Measurements from ENCODE around the gene RERE.

RERE gene

GRCh38 chr1:8536515-8536914, 280.9 kb downstream of the RERE start:
- TF ChIP-seq, protein P1, sequence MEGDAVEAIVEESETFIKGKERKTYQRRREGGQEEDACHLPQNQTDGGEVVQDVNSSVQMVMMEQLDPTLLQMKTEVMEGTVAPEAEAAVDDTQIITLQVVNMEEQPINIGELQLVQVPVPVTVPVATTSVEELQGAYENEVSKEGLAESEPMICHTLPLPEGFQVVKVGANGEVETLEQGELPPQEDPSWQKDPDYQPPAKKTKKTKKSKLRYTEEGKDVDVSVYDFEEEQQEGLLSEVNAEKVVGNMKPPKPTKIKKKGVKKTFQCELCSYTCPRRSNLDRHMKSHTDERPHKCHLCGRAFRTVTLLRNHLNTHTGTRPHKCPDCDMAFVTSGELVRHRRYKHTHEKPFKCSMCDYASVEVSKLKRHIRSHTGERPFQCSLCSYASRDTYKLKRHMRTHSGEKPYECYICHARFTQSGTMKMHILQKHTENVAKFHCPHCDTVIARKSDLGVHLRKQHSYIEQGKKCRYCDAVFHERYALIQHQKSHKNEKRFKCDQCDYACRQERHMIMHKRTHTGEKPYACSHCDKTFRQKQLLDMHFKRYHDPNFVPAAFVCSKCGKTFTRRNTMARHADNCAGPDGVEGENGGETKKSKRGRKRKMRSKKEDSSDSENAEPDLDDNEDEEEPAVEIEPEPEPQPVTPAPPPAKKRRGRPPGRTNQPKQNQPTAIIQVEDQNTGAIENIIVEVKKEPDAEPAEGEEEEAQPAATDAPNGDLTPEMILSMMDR (IDR thresholded peaks at IDR 0.05; ENCODE audit: insufficient read depth, low read depth, low read length, missing control alignments): no peak
- no peak overlapping the region for H3K4me3 ChIP-seq (ENCODE audit: low read depth, low read length)
- DNase-seq (ENCODE audit: low read depth): no peak

DNA sequence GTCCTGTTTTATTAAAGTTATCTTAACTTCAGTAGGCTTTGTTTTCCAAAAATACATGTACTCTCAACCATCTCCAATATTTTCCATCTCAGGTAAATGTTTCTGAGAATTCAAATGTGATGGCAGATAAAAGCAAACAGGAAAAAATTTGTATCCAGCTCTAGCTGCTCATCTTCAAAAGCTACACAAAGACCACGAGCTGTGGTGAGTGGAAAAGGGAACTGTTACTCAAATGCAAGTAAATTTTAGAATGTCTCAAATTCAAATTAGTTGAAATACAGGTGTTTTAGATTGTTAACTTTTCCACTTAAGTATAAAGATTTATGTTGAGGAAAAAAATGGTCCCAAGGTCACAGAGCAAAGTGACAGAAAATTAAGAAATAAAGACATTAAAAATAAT, 283.5 kb downstream of the RERE start:
- TF ChIP-seq, protein P1 (IDR thresholded peaks at IDR 0.05; ENCODE audit: insufficient read depth, low read depth, low read length, missing control alignments): no peak
- peak; percentile 36 for DNase-seq (ENCODE audit: low read depth)
- peak overlapping the region; percentile 25 for H3K4me3 ChIP-seq (ENCODE audit: low read depth, low read length)

DNA sequence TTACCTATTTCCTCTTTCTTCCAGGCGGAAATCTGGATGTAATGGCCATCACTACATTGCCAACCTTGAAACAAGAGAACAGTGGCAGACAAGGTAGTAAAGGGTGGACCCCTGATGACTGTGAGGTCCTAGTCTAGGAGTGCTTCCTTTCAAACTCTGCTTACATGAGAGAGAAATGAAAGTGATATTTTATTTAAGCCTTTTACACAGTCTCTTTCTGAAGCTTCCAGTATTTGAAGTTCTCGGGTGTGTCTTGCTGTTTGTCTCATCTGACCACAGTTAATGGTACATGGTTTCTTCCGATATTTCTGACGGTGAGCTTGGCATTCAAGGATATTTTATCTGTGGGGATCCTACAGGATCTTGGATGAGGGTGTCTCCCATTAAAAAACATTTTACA, 284.3 kb downstream of the RERE start:
- peak; percentile 64 for DNase-seq (ENCODE audit: low read depth)
- peak overlapping the region; percentile 25 for H3K4me3 ChIP-seq (ENCODE audit: low read depth, low read length)
- TF ChIP-seq, protein P1 (IDR thresholded peaks at IDR 0.05; ENCODE audit: insufficient read depth, low read depth, low read length, missing control alignments): no peak

GRCh38 chr1:8529901-8530300, 287.5 kb downstream of the RERE start:
- TF ChIP-seq, protein P1 (IDR thresholded peaks at IDR 0.05; ENCODE audit: insufficient read depth, low read depth, low read length, missing control alignments): no peak
- no peak for DNase-seq (ENCODE audit: low read depth)
- no peak overlapping the region for H3K4me3 ChIP-seq (ENCODE audit: low read depth, low read length)

- no peak overlapping the region for H3K4me3 ChIP-seq (ENCODE audit: low read depth, low read length)
- no peak for DNase-seq (ENCODE audit: low read depth)
- TF ChIP-seq, protein P1 (IDR thresholded peaks at IDR 0.05; ENCODE audit: insufficient read depth, low read depth, low read length, missing control alignments): no peak
Observed at GRCh38 chr1:8527941-8528340, 289.5 kb downstream of the RERE start.

GRCh38 chr1:8525558-8526275, 291.7 kb downstream of the RERE start:
- TF ChIP-seq, protein P1 (IDR thresholded peaks at IDR 0.05; ENCODE audit: insufficient read depth, low read depth, low read length, missing control alignments): no peak
- peak; percentile 70 for DNase-seq (ENCODE audit: low read depth)
- H3K4me3 ChIP-seq (ENCODE audit: low read depth, low read length): peak overlapping the region; percentile 15

DNA sequence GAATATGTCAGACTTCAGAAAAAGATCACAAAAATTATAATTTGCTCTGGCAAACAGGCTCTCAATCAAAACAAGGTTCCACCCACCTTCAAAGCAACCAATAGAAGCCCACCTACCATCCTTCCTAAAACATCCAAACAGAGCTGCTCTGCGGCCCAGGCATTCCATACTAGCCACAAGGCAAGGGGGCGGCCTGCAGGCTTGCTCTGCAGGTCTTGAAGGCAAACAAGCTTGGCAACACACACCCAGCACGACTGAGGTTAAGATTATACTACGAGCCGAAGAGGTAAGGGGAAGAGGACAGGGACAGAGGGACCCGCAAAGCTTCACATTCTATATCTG, 292.3 kb downstream of the RERE start:
- TF ChIP-seq, protein P1 (IDR thresholded peaks at IDR 0.05; ENCODE audit: insufficient read depth, low read depth, low read length, missing control alignments): no peak
- no peak for DNase-seq (ENCODE audit: low read depth)
- peak overlapping the region; percentile 15 for H3K4me3 ChIP-seq (ENCODE audit: low read depth, low read length)
